ENCODE data around the gene MYL6B.

Gene MYL6B

DNA sequence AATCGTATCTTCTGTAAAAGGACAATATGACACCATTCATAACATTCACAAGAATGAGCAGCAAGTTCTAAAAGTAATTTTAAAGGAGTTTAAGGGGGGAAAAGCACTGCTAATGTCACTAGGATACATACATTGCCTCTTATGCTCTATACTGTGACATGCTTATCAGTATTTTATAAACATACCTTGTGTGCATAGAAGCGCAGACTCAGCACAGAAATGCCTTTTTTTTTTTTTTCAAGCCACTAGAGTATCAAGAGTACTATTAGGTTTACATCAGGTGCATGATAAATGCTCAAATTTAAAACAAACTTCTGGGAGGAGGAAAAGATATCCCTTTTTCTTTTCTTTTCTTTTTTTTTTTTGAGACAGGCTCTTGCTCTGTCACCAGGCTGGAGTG is 50.5 kb downstream of the MYL6B start:
- no peaks in the 10 kb centered on the region for H3K9me3 ChIP-seq (ENCODE audit: insufficient read depth, low read depth, low read length)
- no peaks in the 10 kb centered on the region for H3K79me2 ChIP-seq (ENCODE audit: insufficient read depth, low read length)
- no peak for TF ChIP-seq EZH2phosphoT487 (IDR thresholded peaks at IDR 0.05; ENCODE audit: borderline replicate concordance)
- TF ChIP-seq, protein P1, sequence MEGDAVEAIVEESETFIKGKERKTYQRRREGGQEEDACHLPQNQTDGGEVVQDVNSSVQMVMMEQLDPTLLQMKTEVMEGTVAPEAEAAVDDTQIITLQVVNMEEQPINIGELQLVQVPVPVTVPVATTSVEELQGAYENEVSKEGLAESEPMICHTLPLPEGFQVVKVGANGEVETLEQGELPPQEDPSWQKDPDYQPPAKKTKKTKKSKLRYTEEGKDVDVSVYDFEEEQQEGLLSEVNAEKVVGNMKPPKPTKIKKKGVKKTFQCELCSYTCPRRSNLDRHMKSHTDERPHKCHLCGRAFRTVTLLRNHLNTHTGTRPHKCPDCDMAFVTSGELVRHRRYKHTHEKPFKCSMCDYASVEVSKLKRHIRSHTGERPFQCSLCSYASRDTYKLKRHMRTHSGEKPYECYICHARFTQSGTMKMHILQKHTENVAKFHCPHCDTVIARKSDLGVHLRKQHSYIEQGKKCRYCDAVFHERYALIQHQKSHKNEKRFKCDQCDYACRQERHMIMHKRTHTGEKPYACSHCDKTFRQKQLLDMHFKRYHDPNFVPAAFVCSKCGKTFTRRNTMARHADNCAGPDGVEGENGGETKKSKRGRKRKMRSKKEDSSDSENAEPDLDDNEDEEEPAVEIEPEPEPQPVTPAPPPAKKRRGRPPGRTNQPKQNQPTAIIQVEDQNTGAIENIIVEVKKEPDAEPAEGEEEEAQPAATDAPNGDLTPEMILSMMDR (conservative IDR thresholded peaks at IDR 0.05; ENCODE audit: low read length): no peak
- no peaks in the 10 kb centered on the region for H3F3A ChIP-seq (ENCODE audit: low read depth)
- no peak overlapping the region for H2AFZ ChIP-seq (ENCODE audit: low read length)
- no peaks in the 10 kb centered on the region for H4K20me1 ChIP-seq (ENCODE audit: insufficient read depth, low read length, poor library complexity, severe bottlenecking)
- H3K4me2 ChIP-seq (ENCODE audit: low read depth, low read length, poor library complexity, severe bottlenecking): no peak overlapping the region
- no peak overlapping the region for H3K9ac ChIP-seq (ENCODE audit: low read depth, low read length, poor library complexity, severe bottlenecking)
- no peak overlapping the region for H3K4me3 ChIP-seq (ENCODE audit: low read length, poor library complexity, severe bottlenecking)
- H3K4me1 ChIP-seq (ENCODE audit: insufficient read depth, low read length, poor library complexity, severe bottlenecking): no peaks in the 10 kb centered on the region
- H3K27me3 ChIP-seq (ENCODE audit: insufficient read depth, low read length, poor library complexity, severe bottlenecking): no peaks in the 10 kb centered on the region
- H3K9me2 ChIP-seq (replicated peaks; ENCODE audit: low read depth, low read length): no peaks in the 10 kb centered on the region
- H3K36me3 ChIP-seq (ENCODE audit: insufficient read depth, low read length): peaks cover 25% of the 10 kb centered on the region; the same call in 1 of the 2 replicates

DNA sequence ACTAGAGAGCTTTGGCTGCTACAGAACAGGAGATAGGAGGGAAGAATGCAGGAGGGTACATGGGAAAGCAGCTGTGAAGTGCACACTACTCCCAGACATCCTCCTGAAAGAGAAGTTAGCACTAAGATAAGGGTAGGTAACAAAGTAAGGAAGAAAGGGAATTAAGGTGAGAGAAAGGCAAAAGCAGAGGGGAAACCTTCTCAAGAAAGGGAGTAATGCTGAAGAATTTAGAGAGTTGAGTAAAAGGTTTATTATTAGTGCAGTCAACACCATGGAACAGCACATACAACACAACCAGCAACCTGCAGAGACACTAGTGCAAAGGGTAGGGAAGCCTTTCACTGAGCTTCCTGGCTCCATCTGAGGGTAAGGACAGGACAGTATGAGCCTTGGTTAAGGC is 51.9 kb downstream of the MYL6B start:
- H3K27me3 ChIP-seq (ENCODE audit: insufficient read depth, low read length, poor library complexity, severe bottlenecking): no peaks in the 10 kb centered on the region
- no peaks in the 10 kb centered on the region for H4K20me1 ChIP-seq (ENCODE audit: insufficient read depth, low read length, poor library complexity, severe bottlenecking)
- no peaks in the 10 kb centered on the region for H3K4me1 ChIP-seq (ENCODE audit: insufficient read depth, low read length, poor library complexity, severe bottlenecking)
- no peaks in the 10 kb centered on the region for H3K9me3 ChIP-seq (ENCODE audit: insufficient read depth, low read depth, low read length)
- no peak overlapping the region for H3K4me3 ChIP-seq (ENCODE audit: low read length, poor library complexity, severe bottlenecking)
- no peaks in the 10 kb centered on the region for H3K79me2 ChIP-seq (ENCODE audit: insufficient read depth, low read length)
- no peaks in the 10 kb centered on the region for H3K9me2 ChIP-seq (replicated peaks; ENCODE audit: low read depth, low read length)
- H3F3A ChIP-seq (ENCODE audit: low read depth): no peaks in the 10 kb centered on the region
- H3K36me3 ChIP-seq (ENCODE audit: insufficient read depth, low read length): peaks cover 28% of the 10 kb centered on the region; the same call in 1 of the 2 replicates
- TF ChIP-seq EZH2phosphoT487 (IDR thresholded peaks at IDR 0.05; ENCODE audit: borderline replicate concordance): no peak
- TF ChIP-seq, protein P1 (conservative IDR thresholded peaks at IDR 0.05; ENCODE audit: low read length): no peak
- no peak overlapping the region for H3K9ac ChIP-seq (ENCODE audit: low read depth, low read length, poor library complexity, severe bottlenecking)
- H3K4me2 ChIP-seq (ENCODE audit: low read depth, low read length, poor library complexity, severe bottlenecking): no peak overlapping the region
- no peak overlapping the region for H2AFZ ChIP-seq (ENCODE audit: low read length)

DNA sequence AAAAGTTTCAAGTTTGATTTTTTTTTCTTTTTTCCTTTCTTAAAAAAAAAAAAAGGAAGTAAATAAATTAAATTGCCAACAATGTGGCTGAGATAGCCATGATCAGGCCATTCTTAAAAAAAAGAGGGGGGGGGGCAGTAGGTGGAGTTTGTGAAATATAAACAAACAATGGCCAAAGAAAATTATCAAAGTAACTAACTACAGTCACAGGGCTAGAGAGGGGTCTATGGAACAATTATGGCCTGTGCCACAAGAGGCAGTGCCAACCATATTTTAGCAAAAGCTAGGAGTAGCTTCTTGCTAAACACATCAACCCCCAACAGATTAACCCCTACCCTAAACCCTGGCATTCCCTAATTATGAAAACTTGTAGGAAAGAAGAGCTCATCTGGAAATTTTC is 53.1 kb downstream of the MYL6B start:
- no peaks in the 10 kb centered on the region for H3K9me3 ChIP-seq (ENCODE audit: insufficient read depth, low read depth, low read length)
- no peak for TF ChIP-seq EZH2phosphoT487 (IDR thresholded peaks at IDR 0.05; ENCODE audit: borderline replicate concordance)
- TF ChIP-seq, protein P1 (conservative IDR thresholded peaks at IDR 0.05; ENCODE audit: low read length): peak; percentile 47
- H2AFZ ChIP-seq (ENCODE audit: low read length): no peak overlapping the region
- H3K4me2 ChIP-seq (ENCODE audit: low read depth, low read length, poor library complexity, severe bottlenecking): no peak overlapping the region
- H3F3A ChIP-seq (ENCODE audit: low read depth): no peaks in the 10 kb centered on the region
- no peaks in the 10 kb centered on the region for H3K79me2 ChIP-seq (ENCODE audit: insufficient read depth, low read length)
- H4K20me1 ChIP-seq (ENCODE audit: insufficient read depth, low read length, poor library complexity, severe bottlenecking): no peaks in the 10 kb centered on the region
- no peak overlapping the region for H3K9ac ChIP-seq (ENCODE audit: low read depth, low read length, poor library complexity, severe bottlenecking)
- H3K27me3 ChIP-seq (ENCODE audit: insufficient read depth, low read length, poor library complexity, severe bottlenecking): no peaks in the 10 kb centered on the region
- H3K4me3 ChIP-seq (ENCODE audit: low read length, poor library complexity, severe bottlenecking): no peak overlapping the region
- H3K36me3 ChIP-seq (ENCODE audit: insufficient read depth, low read length): peaks cover 37% of the 10 kb centered on the region; the same call in 1 of the 2 replicates
- no peaks in the 10 kb centered on the region for H3K4me1 ChIP-seq (ENCODE audit: insufficient read depth, low read length, poor library complexity, severe bottlenecking)
- H3K9me2 ChIP-seq (replicated peaks; ENCODE audit: low read depth, low read length): no peaks in the 10 kb centered on the region
